HEK293T (cell line): ENCODE results near the gene CAMKMT.

ENCODE experiments used
- FOXM1 ChIP-seq: fragments of 450-650 bp; IDR thresholded peaks from 2 replicates; pipeline ENCODE4 v1.6.1; 2017; ENCODE audit warnings: mild to moderate bottlenecking, borderline replicate concordance
- SP1 ChIP-seq: fragments of 450-650 bp; IDR thresholded peaks from 2 replicates; pipeline ENCODE4 v1.6.1; 2017

DNA sequence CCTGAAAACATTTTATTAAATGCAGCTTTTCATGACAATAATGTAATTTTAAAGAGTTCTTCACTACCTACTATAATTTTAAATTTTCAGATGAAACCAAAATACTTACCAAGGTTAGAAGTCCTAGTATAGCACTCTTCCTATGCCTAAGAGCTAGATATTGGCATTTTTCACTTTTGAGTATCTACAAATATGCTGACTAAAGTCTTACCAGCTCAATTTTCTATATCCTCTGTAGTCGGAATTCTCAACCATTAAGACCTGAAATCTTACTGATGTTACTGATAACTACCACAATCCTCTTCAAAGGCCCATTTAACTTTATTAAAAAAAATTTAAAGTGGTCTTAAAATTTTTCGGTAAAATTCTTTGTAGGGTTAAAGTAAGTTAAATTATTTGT lies 32.4 kb upstream of the CAMKMT start:
- no peak for TF ChIP-seq FOXM1
- no peak for TF ChIP-seq SP1
